Esophagus squamous epithelium (tissue), 5 donors: ENCODE measurements around the gene IDH3A. TPM values are rescaled to one million over a fixed set of nuclear protein-coding genes. Genes with fewer than 3 reads are reported as not detected.
A peak's percentile ranks its signal among the peaks of the same experiment; 100 is the strongest.

Source experiments
- DNase-seq: peaks from one replicate; lab custom pipeline; 2025; lab: John Stamatoyannopoulos, UW
- H3K27ac ChIP-seq, 4 donors: fragments of 200-600 bp; sonication (generic); one replicate each; pipeline ENCODE4 v1.5.1; 2016 to 2019; ENCODE audit warnings: mild to moderate bottlenecking in 1 of 4
- H3K27me3 ChIP-seq, 4 donors: fragments of 200-600 bp; sonication (generic); 1 replicate in 3 of 4; 2 replicates in 1 of 4; pipeline versions ENCODE4 v1.5.1 to v1.6.0; 2017 to 2021; ENCODE audit warnings: antibody characterized with exemption in 1 of 4
- H3K36me3 ChIP-seq, 3 donors: fragments of 200-600 bp; sonication (generic); one replicate each; pipeline ENCODE4 v1.5.1; 2016 to 2019
- H3K4me1 ChIP-seq, 3 donors: fragments of 200-600 bp; sonication (generic); one replicate each; pipeline ENCODE4 v1.5.1; 2017 to 2019
- H3K4me3 ChIP-seq, 4 donors: fragments of 200-600 bp; sonication (generic); 1 replicate in 3 of 4; 2 replicates in 1 of 4; pipeline ENCODE4 v1.5.1; 2016 to 2019; ENCODE audit warnings: mild to moderate bottlenecking in 2 of 4, moderate library complexity in 1 of 4
- H3K9me3 ChIP-seq, 3 donors: fragments of 200-600 bp; sonication (generic); one replicate each; pipeline ENCODE4 v1.5.1; 2016 to 2019
- CTCF ChIP-seq, 6 experiments: fragments of 450-650 bp in 4 of 6; fragments of 200-600 bp in 2 of 6; sonication (generic) in 2 of 6; IDR thresholded peaks; one replicate each; pipeline ENCODE4 v1.5.1; 2016 to 2019; ENCODE audit warnings: antibody characterized with exemption in 6 of 6, mild to moderate bottlenecking in 4 of 6, moderate library complexity in 4 of 6
- POLR2A ChIP-seq, 4 donors: fragments of 450-650 bp; IDR thresholded peaks; one replicate each; pipeline ENCODE4 v1.6.1; 2017; ENCODE audit warnings: antibody characterized with exemption in 4 of 4, mild to moderate bottlenecking in 4 of 4, moderate library complexity in 3 of 4
- WGBS, 2 donors: methylation state at CpG; one replicate each; pipeline ENCODE4 v1.1.5; 2018; 5-methylcytosine and 5-hydroxymethylcytosine counted together
- intact Hi-C: fragments of 100-400 bp; cut with DNase I; formaldehyde crosslinking; loops from one replicate; pipeline ENCODE4 v1.15.0; 2022
- total RNA-seq, 4 donors: library from RNA; depleted of rRNA; stranded (reverse); fragments of >200 nt; gene quantifications; one replicate each; pipeline ENCODE4 v1.1.0, GENCODE V29; 2016
- donor health status: DM: yes; HTN: yes; CAD: no.

The IDH3A gene
- total RNA-seq, 4 donors from 2014 or later = 50.7 to 114 (median 83.8) TPM

GRCh38 chr15:78212008-78212407, 62.8 kb downstream of the IDH3A start:
- TF ChIP-seq POLR2A (IDR thresholded peaks at IDR 0.05) = no peak
- no peak for TF ChIP-seq CTCF (IDR thresholded peaks at IDR 0.05)
- H3K4me1 ChIP-seq = peaks cover 40 to 86% (median 54%) of the 10 kb centered on the region in 3 donors
- H3K27ac ChIP-seq = peak overlapping the region in 1 of 4 donors; percentile 30
- H3K27me3 ChIP-seq = no peaks in the 10 kb centered on the region
- WGBS, 2 donors = 90 to 95% methylated on average over 6 to 8 of the region's 10 CpGs
- no peaks in the 10 kb centered on the region for H3K36me3 ChIP-seq
- no peak for DNase-seq
- H3K4me3 ChIP-seq = no peak overlapping the region
- intact Hi-C loops = no loop called here
- H3K9me3 ChIP-seq = no peaks in the 10 kb centered on the region

- Histone ChIP-seq H3K36me3 (no peaks in the 10 kb centered on the region), H3K4me1 (peaks cover 39 to 89% (median 58%) of the 10 kb centered on the region in 3 donors), H3K27ac (peak overlapping the region in 3 of 4 donors; percentile 28 to 54 (median 38)), H3K9me3 (no peaks in the 10 kb centered on the region), H3K27me3 (no peaks in the 10 kb centered on the region), H3K4me3 (no peak overlapping the region)
- TF ChIP-seq POLR2A (IDR thresholded peaks at IDR 0.05) = no peak
- no peak for TF ChIP-seq CTCF (IDR thresholded peaks at IDR 0.05)
- DNase-seq = no peak
- 33 to 62% methylated on average over 10 to 12 of the region's 17 CpGs for WGBS, 2 donors
- intact Hi-C loops = no loop called here
Observed at GRCh38 chr15:78212546-78213424, 63.6 kb downstream of the IDH3A start.

GRCh38 chr15:78213425-78213750, 64.2 kb downstream of the IDH3A start:
- peak overlapping the region in 2 of 4 donors; percentile 28 to 38 for H3K27ac ChIP-seq
- H3K9me3 ChIP-seq = no peaks in the 10 kb centered on the region
- H3K27me3 ChIP-seq = no peaks in the 10 kb centered on the region
- WGBS, 2 donors = 20 to 62% methylated on average over 1 to 2 of the region's 6 CpGs
- no peak for DNase-seq
- intact Hi-C loops = no loop called here
- no peak overlapping the region for H3K4me3 ChIP-seq
- H3K4me1 ChIP-seq = peaks cover 39 to 89% (median 58%) of the 10 kb centered on the region in 3 donors
- TF ChIP-seq POLR2A (IDR thresholded peaks at IDR 0.05) = no peak
- TF ChIP-seq CTCF (IDR thresholded peaks at IDR 0.05) = no peak
- H3K36me3 ChIP-seq = no peaks in the 10 kb centered on the region

- H3K27me3 ChIP-seq = no peaks in the 10 kb centered on the region
- H3K4me1 ChIP-seq = peaks cover 39 to 86% (median 56%) of the 10 kb centered on the region in 3 donors
- intact Hi-C loops = no loop called here
- 78 to 81% methylated on average over 4 of the region's 4 CpGs for whole genome bisulfite sequencing, 2 donors
- DNase-seq = no peak
- H3K9me3 ChIP-seq = no peaks in the 10 kb centered on the region
- no peak overlapping the region for H3K4me3 ChIP-seq
- no peaks in the 10 kb centered on the region for H3K36me3 ChIP-seq
- H3K27ac ChIP-seq = no peak overlapping the region
- no peak for TF ChIP-seq CTCF (IDR thresholded peaks at IDR 0.05)
- no peak for TF ChIP-seq POLR2A (IDR thresholded peaks at IDR 0.05)
Observed at GRCh38 chr15:78213956-78214355, 64.8 kb downstream of the IDH3A start.
